ENCODE results near the gene OPTC. TPM values are rescaled to one million over a fixed set of nuclear protein-coding genes. Genes with fewer than 3 reads are reported as not detected.
A peak's percentile ranks its signal among the peaks of the same experiment; 100 is the strongest.

Gene OPTC
- total and polyA plus RNA-seq, 8 donors = not detected

- Histone ChIP-seq H3K27ac (peak overlapping the region in 1 of 4 donors; percentile 17), H3K9me3 (no peaks in the 10 kb centered on the region), H3K27me3 (no peaks in the 10 kb centered on the region), H3K36me3 (no peaks in the 10 kb centered on the region), H3K4me3 (no peak overlapping the region), H3K4me1 (peaks cover 11 to 32% (median 15%) of the 10 kb centered on the region in 3 donors)
- ATAC-seq (peak; percentile 30 to 65 (median 50)), DNase-seq (peak in 3 of 6 donors; percentile 39 to 61 (median 59)), FAIRE-seq (no peak)
- no peak for TF ChIP-seq CTCF (IDR thresholded peaks at IDR 0.05)
- WGBS, 2 donors = 69 to 70% methylated on average over 10 of the region's 10 CpGs
- intact Hi-C loops (cut with DNase I) = no loop called here
These were observed 27.3 kb downstream of the OPTC start for GRCh38 chr1:203521074-203521794.

- no peak for FAIRE-seq
These were observed 27.9 kb downstream of the OPTC start for GRCh38 chr1:203521812-203522211.

GRCh38 chr1:203522237-203522636, 28.3 kb downstream of the OPTC start:
- WGBS, 2 donors = 79 to 84% methylated on average over 11 of the region's 11 CpGs
- no peaks in the 10 kb centered on the region for H3K9me3 ChIP-seq
- intact Hi-C loops (cut with DNase I) = no loop called here
- no peak for ATAC-seq
- H3K4me3 ChIP-seq = no peak overlapping the region
- H3K36me3 ChIP-seq = no peaks in the 10 kb centered on the region
- no peak for FAIRE-seq
- TF ChIP-seq CTCF (IDR thresholded peaks at IDR 0.05) = no peak
- H3K4me1 ChIP-seq = peaks cover 11 to 32% (median 15%) of the 10 kb centered on the region in 3 donors
- H3K27me3 ChIP-seq = no peaks in the 10 kb centered on the region
- DNase-seq = no peak
- no peak overlapping the region for H3K27ac ChIP-seq

More at GRCh38 chr1:203521812-203522211, 27.9 kb downstream of the OPTC start:
- no peak for TF ChIP-seq CTCF (IDR thresholded peaks at IDR 0.05)
- Histone ChIP-seq H3K4me3 (no peak overlapping the region), H3K9me3 (no peaks in the 10 kb centered on the region), H3K27me3 (no peaks in the 10 kb centered on the region), H3K36me3 (no peaks in the 10 kb centered on the region), H3K4me1 (peaks cover 11 to 32% (median 15%) of the 10 kb centered on the region in 3 donors), H3K27ac (peak overlapping the region in 1 of 4 donors; percentile 17)
- WGBS, 2 donors = 79 to 86% methylated on average over 5 of the region's 5 CpGs
- ATAC-seq = no peak
- DNase-seq = no peak
- intact Hi-C loops (cut with DNase I) = no loop called here

GRCh38 chr1:203523667-203524066, 29.7 kb downstream of the OPTC start:
- Histone ChIP-seq H3K9me3 (no peaks in the 10 kb centered on the region), H3K4me1 (peaks cover 11 to 29% (median 14%) of the 10 kb centered on the region in 3 donors), H3K36me3 (no peaks in the 10 kb centered on the region), H3K27ac (no peak overlapping the region), H3K27me3 (no peaks in the 10 kb centered on the region), H3K4me3 (no peak overlapping the region)
- 94 to 96% methylated on average over 6 of the region's 6 CpGs for WGBS, 2 donors
- intact Hi-C loops (cut with DNase I) = no loop called here
- TF ChIP-seq CTCF (IDR thresholded peaks at IDR 0.05) = no peak
- ATAC-seq (no peak), FAIRE-seq (no peak), DNase-seq (no peak)

- intact Hi-C loops (cut with DNase I) = no loop called here
- no peak for FAIRE-seq
These were observed 30.2 kb downstream of the OPTC start for GRCh38 chr1:203524152-203524551.

More at GRCh38 chr1:203524152-203524551, 30.2 kb downstream of the OPTC start:
- Histone ChIP-seq H3K4me1 (peaks cover 9 to 24% (median 11%) of the 10 kb centered on the region in 3 donors), H3K4me3 (no peak overlapping the region), H3K27ac (no peak overlapping the region), H3K9me3 (no peaks in the 10 kb centered on the region), H3K36me3 (no peaks in the 10 kb centered on the region), H3K27me3 (no peaks in the 10 kb centered on the region)
- TF ChIP-seq CTCF (IDR thresholded peaks at IDR 0.05) = no peak
- DNase-seq (no peak), ATAC-seq (no peak)
- WGBS, 2 donors = 77 to 81% methylated on average over 4 of the region's 4 CpGs
